ENCODE data around the gene CPXM2. TPM values are rescaled to one million over a fixed set of nuclear protein-coding genes. Genes with fewer than 3 reads are reported as not detected.

CPXM2 gene
- total RNA-seq, 1 experiment from 2014 or later, result 0.12 TPM

DNA sequence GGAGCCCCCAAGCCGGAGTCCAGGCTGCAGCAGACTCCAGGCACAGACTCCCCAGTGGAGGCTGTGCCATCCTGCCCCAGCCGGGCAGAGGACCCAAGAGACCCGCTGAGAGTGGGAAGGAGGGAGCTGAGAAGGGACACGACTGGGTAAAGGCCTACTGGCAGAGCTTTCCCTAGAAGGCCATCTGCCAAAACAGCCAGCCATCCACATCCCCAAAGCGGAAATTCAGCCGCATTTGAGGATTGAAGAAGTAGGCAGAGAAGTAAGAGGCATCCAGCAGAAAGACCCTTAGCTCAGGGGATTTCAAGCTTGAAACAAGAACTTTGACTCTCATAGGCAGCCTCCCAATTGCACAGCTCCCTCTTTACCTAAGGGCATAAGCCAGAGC, 857 bp downstream of the CPXM2 start:
- BruUV-seq (replicated peaks), result no TSS peak
- Histone ChIP-seq H4K20me1 (ENCODE audit: insufficient read depth) (no peaks in the 10 kb centered on the region), H3K4me1 (ENCODE audit: control insufficient read depth in 1 of 2, insufficient read depth in 2 of 2, low read length in 2 of 2) (no peaks in the 10 kb centered on the region), H3K79me2 (ENCODE audit: insufficient read depth, low read length) (no peaks in the 10 kb centered on the region), H2AFZ (ENCODE audit: low read depth, low read length, poor library complexity, severe bottlenecking) (no peak overlapping the region), H3K4me3 (replicated peaks in 1 of 2; ENCODE audit: low read depth in 1 of 2, low read length in 2 of 2) (no peak overlapping the region), H3K9me3 (ENCODE audit: control insufficient read depth in 1 of 2, insufficient read depth in 1 of 2, low read depth in 1 of 2, low read length in 2 of 2) (no peaks in the 10 kb centered on the region), H3K27ac (ENCODE audit: low read depth, low read length) (no peak overlapping the region), H3K36me3 (ENCODE audit: control insufficient read depth in 1 of 2, insufficient read depth in 2 of 2, low read length in 2 of 2) (no peaks in the 10 kb centered on the region), H3K9me2 (ENCODE audit: insufficient read depth) (no peaks in the 10 kb centered on the region), H3K27me3 (ENCODE audit: insufficient read depth, low read length) (peaks cover 24% of the 10 kb centered on the region), H3K9ac (ENCODE audit: low read length) (no peak overlapping the region), H3K4me2 (ENCODE audit: low read length) (no peak overlapping the region)
- TF ChIP-seq FOSL1 (IDR thresholded peaks at IDR 0.05; ENCODE audit: low read depth) (no peak), SRF (IDR thresholded peaks at IDR 0.05; ENCODE audit: low read depth) (no peak), SP1 (IDR thresholded peaks at IDR 0.05; ENCODE audit: low read depth) (no peak), YY1 (IDR thresholded peaks at IDR 0.05; ENCODE audit: extremely low read depth, insufficient replicate concordance, low read depth, low read length) (no peak), ZBTB33 (IDR thresholded peaks at IDR 0.05; ENCODE audit: extremely low read depth, insufficient replicate concordance, low read length) (no peak), EZH2phosphoT487 (IDR thresholded peaks at IDR 0.05; ENCODE audit: borderline replicate concordance) (no peak), MAX (IDR thresholded peaks at IDR 0.05) (no peak)
- no peak for ATAC-seq
- ChIA-PET POLR2A (no interaction called here), CTCF (no interaction called here), RAD21 (ENCODE audit: low non-redundant PET in 1 of 2, low total read pairs in 2 of 2, uncharacterized antibody in 2 of 2, unreplicated experiment in 2 of 2) (no interaction called here)
- intact Hi-C loops (cut with micrococcal nuclease), result no loop called here
- DNase-seq (ENCODE audit: low read depth, low spot score), result no peak

DNA sequence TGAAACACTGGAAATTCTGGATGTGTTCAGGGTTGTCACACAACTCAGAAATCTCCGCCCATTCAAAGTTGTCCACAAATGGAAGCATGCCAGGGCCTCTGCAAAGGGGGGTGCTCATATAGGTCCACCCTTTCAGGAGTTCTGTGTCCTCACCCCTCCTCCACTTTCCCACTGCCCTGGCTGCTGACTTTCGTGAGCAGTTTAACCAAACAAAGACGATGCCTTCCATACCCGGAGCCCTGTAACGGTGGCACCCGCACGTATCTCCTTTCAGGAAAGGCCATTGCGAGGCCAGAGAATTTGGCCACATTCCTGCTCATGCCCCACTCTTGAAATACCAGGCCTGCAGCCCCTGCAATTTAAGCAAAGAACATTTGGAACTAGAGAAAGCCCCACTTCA, 1.4 kb downstream of the CPXM2 start:
- H3K27ac ChIP-seq (ENCODE audit: low read depth, low read length), result no peak overlapping the region
- intact Hi-C loops (cut with micrococcal nuclease), result no loop called here
- no peaks in the 10 kb centered on the region for H3K9me3 ChIP-seq (ENCODE audit: control insufficient read depth in 1 of 2, insufficient read depth in 1 of 2, low read depth in 1 of 2, low read length in 2 of 2)
- no peaks in the 10 kb centered on the region for H3K9me2 ChIP-seq (ENCODE audit: insufficient read depth)
- ATAC-seq (no peak), DNase-seq (ENCODE audit: low read depth, low spot score) (no peak)
- CTCF ChIA-PET, result no interaction called here
- no peaks in the 10 kb centered on the region for H4K20me1 ChIP-seq (ENCODE audit: insufficient read depth)
- no peaks in the 10 kb centered on the region for H3K4me1 ChIP-seq (ENCODE audit: control insufficient read depth in 1 of 2, insufficient read depth in 2 of 2, low read length in 2 of 2)
- POLR2A ChIA-PET, result no interaction called here
- peaks cover 24% of the 10 kb centered on the region for H3K27me3 ChIP-seq (ENCODE audit: insufficient read depth, low read length)
- BruUV-seq (replicated peaks), result no TSS peak
- no peaks in the 10 kb centered on the region for H3K36me3 ChIP-seq (ENCODE audit: control insufficient read depth in 1 of 2, insufficient read depth in 2 of 2, low read length in 2 of 2)
- no peak overlapping the region for H3K4me2 ChIP-seq (ENCODE audit: low read length)
- no peak overlapping the region for H3K9ac ChIP-seq (ENCODE audit: low read length)
- H3K79me2 ChIP-seq (ENCODE audit: insufficient read depth, low read length), result no peaks in the 10 kb centered on the region
- H3K4me3 ChIP-seq (replicated peaks in 1 of 2; ENCODE audit: low read depth in 1 of 2, low read length in 2 of 2), result no peak overlapping the region
- RAD21 ChIA-PET (ENCODE audit: low non-redundant PET in 1 of 2, low total read pairs in 2 of 2, uncharacterized antibody in 2 of 2, unreplicated experiment in 2 of 2), result no interaction called here
- no peak overlapping the region for H2AFZ ChIP-seq (ENCODE audit: low read depth, low read length, poor library complexity, severe bottlenecking)
- no peak for TF ChIP-seq EZH2 (IDR thresholded peaks at IDR 0.05)
- TF ChIP-seq, protein P1, sequence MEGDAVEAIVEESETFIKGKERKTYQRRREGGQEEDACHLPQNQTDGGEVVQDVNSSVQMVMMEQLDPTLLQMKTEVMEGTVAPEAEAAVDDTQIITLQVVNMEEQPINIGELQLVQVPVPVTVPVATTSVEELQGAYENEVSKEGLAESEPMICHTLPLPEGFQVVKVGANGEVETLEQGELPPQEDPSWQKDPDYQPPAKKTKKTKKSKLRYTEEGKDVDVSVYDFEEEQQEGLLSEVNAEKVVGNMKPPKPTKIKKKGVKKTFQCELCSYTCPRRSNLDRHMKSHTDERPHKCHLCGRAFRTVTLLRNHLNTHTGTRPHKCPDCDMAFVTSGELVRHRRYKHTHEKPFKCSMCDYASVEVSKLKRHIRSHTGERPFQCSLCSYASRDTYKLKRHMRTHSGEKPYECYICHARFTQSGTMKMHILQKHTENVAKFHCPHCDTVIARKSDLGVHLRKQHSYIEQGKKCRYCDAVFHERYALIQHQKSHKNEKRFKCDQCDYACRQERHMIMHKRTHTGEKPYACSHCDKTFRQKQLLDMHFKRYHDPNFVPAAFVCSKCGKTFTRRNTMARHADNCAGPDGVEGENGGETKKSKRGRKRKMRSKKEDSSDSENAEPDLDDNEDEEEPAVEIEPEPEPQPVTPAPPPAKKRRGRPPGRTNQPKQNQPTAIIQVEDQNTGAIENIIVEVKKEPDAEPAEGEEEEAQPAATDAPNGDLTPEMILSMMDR (IDR thresholded peaks at IDR 0.05 in 2 of 3, conservative IDR thresholded peaks at IDR 0.05 in 1 of 3; ENCODE audit: borderline replicate concordance in 1 of 3, insufficient read depth in 1 of 3, low read depth in 2 of 3, low read length in 2 of 3), result no peak
- TF ChIP-seq FOSL1 (IDR thresholded peaks at IDR 0.05; ENCODE audit: low read depth), result no peak
- no peak for TF ChIP-seq ZFX (IDR thresholded peaks at IDR 0.05)
- TF ChIP-seq EGR1 (IDR thresholded peaks at IDR 0.05; ENCODE audit: low read depth), result no peak
- no peak for TF ChIP-seq JUND (IDR thresholded peaks at IDR 0.05)
- TF ChIP-seq ZNF274 (IDR thresholded peaks at IDR 0.05; ENCODE audit: low read depth, low read length), result no peak
- no peak for TF ChIP-seq SIN3A (IDR thresholded peaks at IDR 0.05; ENCODE audit: low read depth)
- no peak for TF ChIP-seq RAD21 (IDR thresholded peaks at IDR 0.05; ENCODE audit: low read depth)
- no peak for TF ChIP-seq ZBTB33 (IDR thresholded peaks at IDR 0.05; ENCODE audit: extremely low read depth, insufficient replicate concordance, low read length)
- no peak for TF ChIP-seq CEBPB (IDR thresholded peaks at IDR 0.05; ENCODE audit: low read depth)
- TF ChIP-seq POLR2A (IDR thresholded peaks at IDR 0.05; ENCODE audit: borderline replicate concordance, extremely low read depth, insufficient read depth, insufficient read length), result no peak

Measured in HCT116 (cell line).